A549 (cell line): ENCODE data around the gene CARMIL3. TPM values are rescaled to one million over a fixed set of nuclear protein-coding genes. Genes with fewer than 3 reads are reported as not detected.
A peak's percentile ranks its signal among the peaks of the same experiment; 100 is the strongest.
"Not testable (repeated sequence)": the region's sequence is repeated elsewhere in the genome, so short reads cannot be mapped to it uniquely, and the experiment has no call there.

Source experiments
- ATAC-seq, 2 experiments: fragments of 200-7000 bp in 1 of 2; fragments of >200 bp in 1 of 2; cut with Nextera tagmentation in 1 of 2; cut with Tn5 transposase in 1 of 2; 3 replicates each; pipeline versions ENCODE4 v1.8.0 to v1.9.1; 2018 to 2020; ENCODE audit warnings: mild to moderate bottlenecking in 1 of 2, moderate library complexity in 1 of 2
- CTCF ChIA-PET: fragments of 300-600 bp; sonication (Branson Sonifier 250); formaldehyde crosslinking; extraction: SDS; loops from one replicate; lab custom pipeline; 2021; ENCODE audit warnings: antibody characterized with exemption, inconsistent platforms; lab: Yijun Ruan, JAX
- POLR2A ChIA-PET: fragments of 350-600 bp; formaldehyde crosslinking; extraction: SDS; loops from one replicate; lab custom pipeline; 2021; ENCODE audit warnings: antibody characterized with exemption, inconsistent platforms; lab: Yijun Ruan, JAX
- DNase-seq, 2 experiments: peaks; one replicate each; pipeline versions ENCODE4 v3.0.0 to v3.0.0-alpha.2; 2011 to 2016; ENCODE audit warnings: low read depth in 1 of 2, low spot score in 1 of 2
- FAIRE-seq: peaks from 2 replicates; lab custom pipeline; 2011; peaks lifted over from hg19 to GRCh38; lab: Jason Lieb, UNC
- H3K27ac ChIP-seq, 2 experiments: fragments of >200 bp; sonication (Bioruptor Twin); formaldehyde crosslinking; 3 replicates each; pipeline ENCODE4 v1.5.1; 2016 to 2017
- H3K4me1 ChIP-seq: fragments of >200 bp; sonication (Bioruptor Twin); formaldehyde crosslinking; 3 replicates; pipeline ENCODE4 v1.6.1; 2016
- H3K4me2 ChIP-seq: fragments of >200 bp; sonication (Bioruptor Twin); formaldehyde crosslinking; 3 replicates; pipeline ENCODE4 v1.6.1; 2016
- H3K4me3 ChIP-seq: fragments of >200 bp; sonication (Bioruptor Twin); formaldehyde crosslinking; 3 replicates; pipeline ENCODE4 v1.5.1; 2016
- H3K9me3 ChIP-seq: fragments of >200 bp; sonication (Bioruptor Twin); formaldehyde crosslinking; 3 replicates; pipeline ENCODE4 v1.6.1; 2016
- BHLHE40 ChIP-seq: IDR thresholded peaks from 2 replicates; pipeline ENCODE4 v1.6.1; 2012; ENCODE audit warnings: low read depth, low read length, inconsistent platforms
- CEBPB ChIP-seq, 2 experiments: fragments of >200 bp in 1 of 2; sonication (Bioruptor Twin) in 1 of 2; formaldehyde crosslinking in 1 of 2; IDR thresholded peaks; 2 replicates each; pipeline ENCODE4 v1.6.1; 2012 to 2016
- CHD4 ChIP-seq: fragments of 200-600 bp; sonication (generic); IDR thresholded peaks from 2 replicates; pipeline ENCODE4 v1.6.1; 2016; ENCODE audit warnings: antibody characterized with exemption, mild to moderate bottlenecking, borderline replicate concordance
- ESRRA ChIP-seq: fragments of 150-350 bp; IDR thresholded peaks from 2 replicates; pipeline ENCODE4 v1.6.1; 2014; ENCODE audit warnings: mild to moderate bottlenecking, low read length, borderline replicate concordance
- FOSL2 ChIP-seq, 2 experiments: fragments of 450-650 bp in 1 of 2; fragments of >200 bp in 1 of 2; sonication (Bioruptor Twin) in 1 of 2; formaldehyde crosslinking; IDR thresholded peaks; 2 replicates each; pipeline versions ENCODE4 v1.5.0 to v1.6.1; 2016 to 2020; ENCODE audit warnings: mild to moderate bottlenecking in 1 of 2, moderate library complexity in 1 of 2
- HDAC2 ChIP-seq: fragments of 200-600 bp; sonication (generic); IDR thresholded peaks from 2 replicates; pipeline ENCODE4 v1.6.1; 2016
- HOXA7 ChIP-seq: fragments of 250-450 bp; sonication (Bioruptor Pico); IDR thresholded peaks from 2 replicates; pipeline ENCODE4 v1.5.0; 2020; ENCODE audit warnings: mild to moderate bottlenecking, moderate library complexity
- HOXB13 ChIP-seq: fragments of 250-450 bp; sonication (Bioruptor Pico); IDR thresholded peaks from 2 replicates; pipeline ENCODE4 v1.5.0; 2020; ENCODE audit warnings: low read depth, mild to moderate bottlenecking, moderate library complexity
- JUN ChIP-seq, 2 experiments: fragments of >200 bp; sonication (Bioruptor Twin); formaldehyde crosslinking; IDR thresholded peaks; 2 replicates in 1 of 2; 3 replicates in 1 of 2; pipeline ENCODE4 v1.6.1; 2016 to 2017
- NR3C1 ChIP-seq: fragments of >200 bp; sonication (Bioruptor Twin); formaldehyde crosslinking; IDR thresholded peaks from 3 replicates; pipeline ENCODE4 v1.6.1; 2017
- PBX3 ChIP-seq: IDR thresholded peaks from 2 replicates; pipeline ENCODE4 v1.6.1; 2012
- TP53 ChIP-seq: fragments of 250-450 bp; sonication (Bioruptor Pico); IDR thresholded peaks from 2 replicates; pipeline ENCODE4 v1.5.0; 2021; ENCODE audit warnings: mild to moderate bottlenecking, moderate library complexity
- WGBS: methylation state at CpG from one replicate; pipeline ENCODE4 v1.1.6; 2017; ENCODE audit errors: missing lambda C conversion rate; 5-methylcytosine and 5-hydroxymethylcytosine counted together
- polyA plus RNA-seq, 4 experiments: library from polyadenylated mRNA; depleted of rRNA in 3 of 4; stranded (reverse); fragments of >200 nt; fragmentation: RNase III in 1 of 4; extraction: RNeasy Plus Mini Kit Qiagen cat#74134 plus additional on column Dnase treatment in 1 of 4; gene quantifications; 2 replicates in 3 of 4; 3 replicates in 1 of 4; pipeline ENCODE4 v1.2.3, GENCODE V29; 2011 to 2017

CARMIL3 gene
- polyA plus RNA-seq, 2 of the 4 experiments (the other 2 are of a cell fraction), result 0.45 to 0.98 TPM

GRCh38 chr14:24042746-24043145 is 9.1 kb upstream of the CARMIL3 start:
- Histone ChIP-seq H3K4me2 (no peak overlapping the region), H3K9me3 (no peaks in the 10 kb centered on the region), H3K27ac (no peak overlapping the region), H3K4me1 (no peaks in the 10 kb centered on the region; the same call in 2 of the 3 replicates), H3K4me3 (no peak overlapping the region)
- ATAC-seq (no peak), DNase-seq (no peak), FAIRE-seq (no peak)
- 19% methylated on average over 5 of the region's 5 CpGs for WGBS
- POLR2A ChIA-PET, result no interaction called here
- CTCF ChIA-PET, result interaction anchor here (0.7 to 2.9 kb wide), 7 partner anchors 9 to 118 kb away, joined by 3 to 14 read pairs (median 4); partner anchors contain the start of genes CARMIL3 and IRF9
- TF ChIP-seq ESRRA, result no peak
- TF ChIP-seq BHLHE40, result no peak
- TF ChIP-seq JUN (IDR thresholded peaks at IDR 0.05), result no peak
- no peak for TF ChIP-seq PBX3
- TF ChIP-seq TP53, result no peak

GRCh38 chr14:24049002-24049401 is 2.8 kb upstream of the CARMIL3 start:
- FAIRE-seq, DNase-seq, H3K4me2 ChIP-seq, H3K4me3 ChIP-seq, H3K4me1 ChIP-seq, H3K27ac ChIP-seq, POLR2A ChIA-PET, ATAC-seq, H3K9me3 ChIP-seq: not testable (repeated sequence)
- CTCF ChIA-PET, result interaction anchor here (1.9 kb wide), 1 partner anchor 41 kb away, joined by 9 read pairs; no protein-coding TSS in a partner anchor
- WGBS, result 69% methylated on average over 2 of the region's 2 CpGs

GRCh38 chr14:24050753-24051152 is 1.1 kb upstream of the CARMIL3 start:
- DNase-seq, H3K9me3 ChIP-seq, H3K27ac ChIP-seq, ATAC-seq, H3K4me2 ChIP-seq, H3K4me1 ChIP-seq, H3K4me3 ChIP-seq, POLR2A ChIA-PET, FAIRE-seq: not testable (repeated sequence)
- CTCF ChIA-PET, result interaction anchor here (0.9 to 1.5 kb wide), 3 partner anchors 17 to 110 kb away, joined by 3 to 4 read pairs (median 4); no protein-coding TSS in a partner anchor
- WGBS, result 85% methylated on average over 8 of the region's 8 CpGs

- DNase-seq (no peak), ATAC-seq (no peak), FAIRE-seq (no peak)
- Histone ChIP-seq H3K4me2 (peak overlapping the region; percentile 91), H3K9me3 (no peaks in the 10 kb centered on the region), H3K27ac (peak overlapping the region; percentile 84 to 88), H3K4me1 (peaks cover 10% of the 10 kb centered on the region; the same call in 2 of the 3 replicates), H3K4me3 (peak overlapping the region; percentile 75)
- ChIA-PET POLR2A (interaction anchor here (1.8 to 1.9 kb wide), 2 partner anchors 43 to 63 kb away, joined by 10 to 13 read pairs; partner anchors contain the start of genes DCAF11, NRL and PCK2), CTCF (interaction anchor here (0.7 to 1.9 kb wide), 7 partner anchors 8 to 109 kb away, joined by 3 to 7 read pairs (median 4); no protein-coding TSS in a partner anchor)
- 66% methylated on average over 18 of the region's 20 CpGs for WGBS
- TF ChIP-seq FOSL2 (IDR thresholded peaks at IDR 0.05) (no peak), FOSL2 (CRISPR knock-in tag; IDR thresholded peaks at IDR 0.05) (no peak), NR3C1 (no peak), HDAC2 (no peak), HOXB13 (no peak), CHD4 (no peak), CEBPB (IDR thresholded peaks at IDR 0.05) (no peak), HOXA7 (CRISPR knock-in tag) (no peak)
These were observed 527 bp upstream of the CARMIL3 start for GRCh38 chr14:24051176-24051788.
